HCT116 (cell line): Measurements from ENCODE around the gene RBX1. TPM values are rescaled to one million over a fixed set of nuclear protein-coding genes. Genes with fewer than 3 reads are reported as not detected.
A peak's percentile ranks its signal among the peaks of the same experiment; 100 is the strongest.

Experiments
- ATAC-seq: fragments of 200-7000 bp; cut with Tn5 transposase; 2 replicates; pipeline ENCODE4 v1.9.1; 2020; ENCODE audit warnings: mild to moderate bottlenecking, moderate library complexity
- BruUV-seq: library from RNA; stranded (reverse); fragments of 400-500 nt; replicated peaks from 2 replicates; lab custom pipeline; 2021; lab: Mats Ljungman, UMichigan
- CTCF ChIA-PET: fragments of 300-600 bp; sonication (Branson Sonifier 250); formaldehyde crosslinking; loops from one replicate; lab custom pipeline; 2021; ENCODE audit warnings: antibody characterized with exemption; lab: Charles Lee
- POLR2A ChIA-PET: fragments of 300-600, 350-600 bp; sonication (Branson Sonifier 250); formaldehyde crosslinking; loops from one replicate; lab custom pipeline; 2021; ENCODE audit warnings: antibody characterized with exemption; lab: Charles Lee
- RAD21 ChIA-PET, 2 experiments: fragments of 300-600 bp; sonication (Branson Sonifier 250); formaldehyde crosslinking; loops; one replicate each; lab custom pipeline; 2023; ENCODE audit warnings: low total read pairs in 2 of 2; ENCODE audit not compliant: uncharacterized antibody in 2 of 2, unreplicated experiment in 2 of 2, low non-redundant PET in 1 of 2; lab: Charles Lee
- DNase-seq: peaks from one replicate; pipeline ENCODE4 v3.0.0-alpha.2; 2010; ENCODE audit warnings: low read depth, low spot score
- H2AFZ ChIP-seq: fragments of 200-600 bp; shearing (Covaris generic), sonication (generic); 2 replicates; pipeline ENCODE4 v1.6.1; 2017; ENCODE audit warnings: low read depth, mixed run types, mixed read lengths, antibody characterized with exemption, low read length; ENCODE audit not compliant: poor library complexity, severe bottlenecking
- H3K27ac ChIP-seq: 2 replicates; pipeline ENCODE4 v1.5.1; 2012; ENCODE audit warnings: low read depth, low read length
- H3K27me3 ChIP-seq: fragments of 200-600 bp; sonication (generic); 2 replicates; pipeline ENCODE4 v1.6.1; 2016; ENCODE audit warnings: mixed run types, low read length, mixed read lengths; ENCODE audit not compliant: insufficient read depth
- H3K36me3 ChIP-seq, 2 experiments: fragments of 200-500 bp in 1 of 2; fragments of 200-600 bp in 1 of 2; sonication (Bioruptor generic) in 1 of 2; sonication (generic) in 1 of 2; 2 replicates each; pipeline versions ENCODE4 v1.5.1 to v1.6.1; 2014 to 2016; ENCODE audit warnings: low read length in 2 of 2, inconsistent platforms in 1 of 2, mixed read lengths in 1 of 2, mixed run types in 1 of 2; ENCODE audit not compliant: insufficient read depth in 2 of 2, control insufficient read depth in 1 of 2
- H3K4me1 ChIP-seq, 2 experiments: fragments of 200-600 bp in 1 of 2; sonication (generic) in 1 of 2; 2 replicates each; pipeline versions ENCODE4 v1.5.1 to v1.6.1; 2012 to 2017; ENCODE audit warnings: low read length in 2 of 2, inconsistent platforms in 1 of 2, mild to moderate bottlenecking in 1 of 2, mixed read lengths in 1 of 2, mixed run types in 1 of 2, moderate library complexity in 1 of 2; ENCODE audit not compliant: insufficient read depth in 2 of 2, control insufficient read depth in 1 of 2
- H3K4me2 ChIP-seq: fragments of 200-600 bp; sonication (generic); 2 replicates; pipeline ENCODE4 v1.6.1; 2017; ENCODE audit warnings: mixed run types, low read length, mixed read lengths
- H3K4me3 ChIP-seq, 2 experiments: fragments of 200-600 bp in 1 of 2; sonication (generic) in 1 of 2; replicated peaks in 1 of 2; 2 replicates each; pipeline ENCODE4 v1.5.1; 2011 to 2016; ENCODE audit warnings: low read length in 2 of 2, control low read depth in 1 of 2, low read depth in 1 of 2, mild to moderate bottlenecking in 1 of 2, mixed read lengths in 1 of 2, mixed run types in 1 of 2
- H3K79me2 ChIP-seq: fragments of 200-600 bp; sonication (generic); 2 replicates; pipeline ENCODE4 v1.6.1; 2017; ENCODE audit warnings: mild to moderate bottlenecking, mixed run types, low read length, moderate library complexity, mixed read lengths; ENCODE audit not compliant: insufficient read depth
- H3K9ac ChIP-seq: fragments of 200-600 bp; sonication (generic); 2 replicates; pipeline ENCODE4 v1.6.1; 2016; ENCODE audit warnings: low read length, mixed read lengths
- H3K9me2 ChIP-seq: fragments of 200-600 bp; sonication (generic), shearing (Covaris generic); 2 replicates; pipeline ENCODE4 v1.6.1; 2017; ENCODE audit warnings: mixed run types, mild to moderate bottlenecking, moderate library complexity; ENCODE audit not compliant: insufficient read depth
- H3K9me3 ChIP-seq, 2 experiments: fragments of 200-500 bp in 1 of 2; fragments of 200-600 bp in 1 of 2; sonication (Bioruptor generic) in 1 of 2; sonication (generic) in 1 of 2; 2 replicates each; pipeline ENCODE4 v1.6.1; 2014 to 2017; ENCODE audit warnings: low read length in 2 of 2, mixed read lengths in 2 of 2, inconsistent platforms in 1 of 2, low read depth in 1 of 2, mild to moderate bottlenecking in 1 of 2, mixed run types in 1 of 2, moderate library complexity in 1 of 2; ENCODE audit not compliant: control insufficient read depth in 1 of 2, insufficient read depth in 1 of 2
- H4K20me1 ChIP-seq: fragments of 200-600 bp; sonication (generic), shearing (Covaris generic); 2 replicates; pipeline ENCODE4 v1.6.1; 2017; ENCODE audit warnings: mixed run types, mild to moderate bottlenecking, moderate library complexity; ENCODE audit not compliant: insufficient read depth
- ATF3 ChIP-seq: IDR thresholded peaks from 2 replicates; pipeline ENCODE4 v1.6.1; 2012
- CBX3 ChIP-seq: IDR thresholded peaks from 2 replicates; pipeline ENCODE4 v1.6.1; 2012; ENCODE audit warnings: low read depth
- CEBPB ChIP-seq: IDR thresholded peaks from 2 replicates; pipeline ENCODE4 v1.6.1; 2012; ENCODE audit warnings: low read depth
- EGR1 ChIP-seq: IDR thresholded peaks from 2 replicates; pipeline ENCODE4 v1.6.1; 2012; ENCODE audit warnings: low read depth
- ELF1 ChIP-seq: IDR thresholded peaks from 2 replicates; pipeline ENCODE4 v1.6.1; 2012; ENCODE audit warnings: low read depth, borderline replicate concordance
- EZH2phosphoT487 ChIP-seq: fragments of 200-600 bp; IDR thresholded peaks from 2 replicates; pipeline ENCODE4 v1.6.1; 2018; ENCODE audit warnings: antibody characterized with exemption, borderline replicate concordance
- FOSL1 ChIP-seq: IDR thresholded peaks from 2 replicates; pipeline ENCODE4 v1.6.1; 2012; ENCODE audit warnings: low read depth
- JUND ChIP-seq: IDR thresholded peaks from 2 replicates; pipeline ENCODE4 v1.6.1; 2012
- MAX ChIP-seq: IDR thresholded peaks from 2 replicates; pipeline ENCODE4 v1.6.1; 2012
- POLR2A ChIP-seq: IDR thresholded peaks from 2 replicates; pipeline ENCODE4 v1.7.0; 2011; ENCODE audit warnings: borderline replicate concordance; ENCODE audit not compliant: insufficient read depth, insufficient read length; ENCODE audit errors: extremely low read depth
- POLR2AphosphoS5 ChIP-seq: IDR thresholded peaks from 2 replicates; pipeline ENCODE4 v1.6.1; 2011; ENCODE audit warnings: mild to moderate bottlenecking, low read depth, low read length, moderate library complexity
- SP1 ChIP-seq: IDR thresholded peaks from 2 replicates; pipeline ENCODE4 v1.6.1; 2012; ENCODE audit warnings: low read depth
- SRF ChIP-seq: IDR thresholded peaks from 2 replicates; pipeline ENCODE4 v1.6.1; 2012; ENCODE audit warnings: low read depth
- TCF7L2 ChIP-seq: IDR thresholded peaks from 2 replicates; pipeline ENCODE4 v1.7.0; 2011; ENCODE audit warnings: borderline replicate concordance, inconsistent platforms; ENCODE audit not compliant: insufficient read depth, insufficient read length; ENCODE audit errors: extremely low read depth
- YY1 ChIP-seq: IDR thresholded peaks from 2 replicates; pipeline ENCODE4 v1.6.1; 2011; ENCODE audit warnings: low read length, low read depth, moderate library complexity, mild to moderate bottlenecking; ENCODE audit not compliant: insufficient replicate concordance; ENCODE audit errors: extremely low read depth
- ZFX ChIP-seq: fragments of 450-650 bp; IDR thresholded peaks from 2 replicates; pipeline ENCODE4 v1.6.1; 2017
- ZNF274 ChIP-seq: fragments of 200-500 bp; sonication (Bioruptor generic); IDR thresholded peaks from 2 replicates; pipeline ENCODE4 v1.6.1; 2014; ENCODE audit warnings: mild to moderate bottlenecking, low read depth, low read length, inconsistent platforms
- intact Hi-C: fragments of 100-400 bp; cut with micrococcal nuclease; formaldehyde crosslinking; loops from 2 replicates; pipeline ENCODE4 v1.10.0; 2022
- total RNA-seq: library from RNA; stranded (reverse); gene quantifications from one replicate; pipeline ENCODE4 v1.2.1, GENCODE V29; 2021; ENCODE audit not compliant: unreplicated experiment
- TF ChIP-seq, protein P1 (sequence below): IDR thresholded peaks from 2 replicates; pipeline ENCODE4 v1.6.1; 2011; ENCODE audit warnings: mild to moderate bottlenecking, low read length, moderate library complexity; ENCODE audit not compliant: insufficient replicate concordance; ENCODE audit errors: extremely low read depth
- TF ChIP-seq, protein P2 (sequence below), 3 experiments: fragments of 200-600 bp in 1 of 3; sonication (generic) in 1 of 3; IDR thresholded peaks in 2 of 3; conservative IDR thresholded peaks in 1 of 3; 2 replicates each; pipeline ENCODE4 v1.5.1; 2012 to 2017; ENCODE audit warnings: low read depth in 2 of 3, low read length in 2 of 3, antibody characterized with exemption in 1 of 3, borderline replicate concordance in 1 of 3, control low read depth in 1 of 3, mild to moderate bottlenecking in 1 of 3, mixed read lengths in 1 of 3, mixed run types in 1 of 3, moderate library complexity in 1 of 3; ENCODE audit not compliant: insufficient read depth in 1 of 3

The RBX1 gene
- total RNA-seq, 1 experiment from 2014 or later, result 51.2 TPM

GRCh38 chr22:41021613-41022454 lies 70.7 kb downstream of the RBX1 start (continued):
- TF ChIP-seq ZNF274 (no peak), ATF3 (no peak), FOSL1 (no peak), ZFX (peak; percentile 80), POLR2AphosphoS5 (peak; percentile 80), ELF1 (no peak)

DNA sequence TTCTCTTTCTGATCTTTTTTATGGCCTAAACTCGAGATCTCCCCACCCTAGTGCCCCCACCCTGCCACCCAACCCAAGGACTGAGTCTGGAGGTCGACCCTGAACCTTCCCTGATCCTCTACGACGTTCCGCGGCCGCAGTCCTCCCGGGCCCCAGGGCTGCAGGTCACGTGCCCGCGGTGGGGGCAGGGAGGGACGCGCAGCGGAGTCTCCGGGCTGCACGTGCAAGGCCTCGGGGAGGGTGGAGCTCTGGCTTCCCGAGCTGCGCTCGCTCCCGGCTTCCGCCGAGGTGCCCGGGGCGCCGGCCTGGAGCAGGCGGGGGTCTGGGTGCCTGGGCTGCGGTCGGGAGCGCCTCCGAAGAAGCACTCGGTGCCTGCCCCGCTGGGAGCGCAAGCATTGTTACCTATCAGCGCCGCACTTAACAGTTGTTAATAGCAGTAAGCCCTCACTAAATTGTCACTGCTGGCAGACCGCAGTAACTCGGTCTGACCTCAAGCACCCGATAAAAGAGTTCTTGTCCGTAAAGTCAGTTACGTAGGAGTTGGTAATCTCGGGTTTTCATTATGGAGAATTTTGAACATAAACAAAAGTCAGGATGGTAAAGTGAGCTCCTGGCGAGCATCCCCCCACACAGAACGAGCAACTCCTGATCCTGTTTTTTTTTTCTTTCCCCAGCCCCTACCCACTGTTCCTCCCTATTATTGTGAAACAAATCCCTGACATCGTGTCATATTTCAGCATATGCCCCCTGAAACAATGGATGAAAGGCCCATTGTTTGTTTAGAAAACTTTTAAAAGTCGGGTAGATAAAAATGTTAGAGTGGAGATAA lies 71.5 kb downstream of the RBX1 start:
- Histone ChIP-seq H3K9me3 (no peaks in the 10 kb centered on the region), H2AFZ (peak overlapping the region; percentile 37), H3K27ac (peak overlapping the region; percentile 100), H3K79me2 (peaks cover 7% of the 10 kb centered on the region; the same call in 1 of the 2 replicates), H3K9me2 (no peaks in the 10 kb centered on the region), H3K4me2 (peak overlapping the region; percentile 83), H4K20me1 (no peaks in the 10 kb centered on the region), H3K9ac (peak overlapping the region; percentile 77), H3K4me3 (peak overlapping the region; percentile 62 to 77), H3K36me3 (no peaks in the 10 kb centered on the region), H3K27me3 (no peaks in the 10 kb centered on the region), H3K4me1 (peaks cover 23 to 27% of the 10 kb centered on the region in 2 experiments)
- ChIA-PET CTCF (interaction anchor here (1.5 kb wide), 1 partner anchor 100 kb away, joined by 5 read pairs; no protein-coding TSS in a partner anchor), POLR2A (interaction anchor here (0.6 to 2.2 kb wide), 6 partner anchors 15 to 74 kb away, joined by 4 to 7 read pairs (median 5); partner anchors contain the start of gene RBX1), RAD21 (interaction anchor here in 1 of 2 experiments (1.5 kb wide), 1 partner anchor 71 kb away, joined by 5 read pairs; the partner anchor contains the start of gene RBX1)
- DNase-seq (peak; percentile 69), ATAC-seq (peak; percentile 78)
- intact Hi-C loops, result loop anchor here (1.0 to 5.0 kb wide), 2 partner anchors 69 to 70 kb away; partner anchors contain the start of gene RBX1
- TSS peak; percentile 85 for BruUV-seq
- peak; percentile 52 for TF ChIP-seq POLR2A
- peak; percentile 45; the same call in 1 of the 2 replicates for TF ChIP-seq CBX3
- peak; percentile 98 for TF ChIP-seq MAX
- no peak for TF ChIP-seq EGR1
- TF ChIP-seq, protein P1, sequence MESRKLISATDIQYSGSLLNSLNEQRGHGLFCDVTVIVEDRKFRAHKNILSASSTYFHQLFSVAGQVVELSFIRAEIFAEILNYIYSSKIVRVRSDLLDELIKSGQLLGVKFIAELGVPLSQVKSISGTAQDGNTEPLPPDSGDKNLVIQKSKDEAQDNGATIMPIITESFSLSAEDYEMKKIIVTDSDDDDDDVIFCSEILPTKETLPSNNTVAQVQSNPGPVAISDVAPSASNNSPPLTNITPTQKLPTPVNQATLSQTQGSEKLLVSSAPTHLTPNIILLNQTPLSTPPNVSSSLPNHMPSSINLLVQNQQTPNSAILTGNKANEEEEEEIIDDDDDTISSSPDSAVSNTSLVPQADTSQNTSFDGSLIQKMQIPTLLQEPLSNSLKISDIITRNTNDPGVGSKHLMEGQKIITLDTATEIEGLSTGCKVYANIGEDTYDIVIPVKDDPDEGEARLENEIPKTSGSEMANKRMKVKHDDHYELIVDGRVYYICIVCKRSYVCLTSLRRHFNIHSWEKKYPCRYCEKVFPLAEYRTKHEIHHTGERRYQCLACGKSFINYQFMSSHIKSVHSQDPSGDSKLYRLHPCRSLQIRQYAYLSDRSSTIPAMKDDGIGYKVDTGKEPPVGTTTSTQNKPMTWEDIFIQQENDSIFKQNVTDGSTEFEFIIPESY, result no peak
- peak; percentile 57 for TF ChIP-seq ZFX
- peak; percentile 58 for TF ChIP-seq YY1
- TF ChIP-seq JUND, result no peak
- peak; percentile 64 for TF ChIP-seq SP1
- TF ChIP-seq CEBPB, result no peak; the same call in 1 of the 2 replicates
- TF ChIP-seq, protein P2, sequence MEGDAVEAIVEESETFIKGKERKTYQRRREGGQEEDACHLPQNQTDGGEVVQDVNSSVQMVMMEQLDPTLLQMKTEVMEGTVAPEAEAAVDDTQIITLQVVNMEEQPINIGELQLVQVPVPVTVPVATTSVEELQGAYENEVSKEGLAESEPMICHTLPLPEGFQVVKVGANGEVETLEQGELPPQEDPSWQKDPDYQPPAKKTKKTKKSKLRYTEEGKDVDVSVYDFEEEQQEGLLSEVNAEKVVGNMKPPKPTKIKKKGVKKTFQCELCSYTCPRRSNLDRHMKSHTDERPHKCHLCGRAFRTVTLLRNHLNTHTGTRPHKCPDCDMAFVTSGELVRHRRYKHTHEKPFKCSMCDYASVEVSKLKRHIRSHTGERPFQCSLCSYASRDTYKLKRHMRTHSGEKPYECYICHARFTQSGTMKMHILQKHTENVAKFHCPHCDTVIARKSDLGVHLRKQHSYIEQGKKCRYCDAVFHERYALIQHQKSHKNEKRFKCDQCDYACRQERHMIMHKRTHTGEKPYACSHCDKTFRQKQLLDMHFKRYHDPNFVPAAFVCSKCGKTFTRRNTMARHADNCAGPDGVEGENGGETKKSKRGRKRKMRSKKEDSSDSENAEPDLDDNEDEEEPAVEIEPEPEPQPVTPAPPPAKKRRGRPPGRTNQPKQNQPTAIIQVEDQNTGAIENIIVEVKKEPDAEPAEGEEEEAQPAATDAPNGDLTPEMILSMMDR (IDR thresholded peaks at IDR 0.05 in 2 of 3, conservative IDR thresholded peaks at IDR 0.05 in 1 of 3; ENCODE audit: borderline replicate concordance in 1 of 3, insufficient read depth in 1 of 3, low read depth in 2 of 3, low read length in 2 of 3), result no peak
- peak; percentile 77 for TF ChIP-seq TCF7L2
- TF ChIP-seq SRF, result no peak
- TF ChIP-seq EZH2phosphoT487, result no peak
